ENCODE measurements around the gene PCDHA9. TPM values are rescaled to one million over a fixed set of nuclear protein-coding genes. Genes with fewer than 3 reads are reported as not detected.
"Not testable (repeated sequence)": the region's sequence is repeated elsewhere in the genome, so short reads cannot be mapped to it uniquely, and the experiment has no call there.

Gene PCDHA9
- polyA plus RNA-seq, 1 donor from 2014 or later = not detected

DNA sequence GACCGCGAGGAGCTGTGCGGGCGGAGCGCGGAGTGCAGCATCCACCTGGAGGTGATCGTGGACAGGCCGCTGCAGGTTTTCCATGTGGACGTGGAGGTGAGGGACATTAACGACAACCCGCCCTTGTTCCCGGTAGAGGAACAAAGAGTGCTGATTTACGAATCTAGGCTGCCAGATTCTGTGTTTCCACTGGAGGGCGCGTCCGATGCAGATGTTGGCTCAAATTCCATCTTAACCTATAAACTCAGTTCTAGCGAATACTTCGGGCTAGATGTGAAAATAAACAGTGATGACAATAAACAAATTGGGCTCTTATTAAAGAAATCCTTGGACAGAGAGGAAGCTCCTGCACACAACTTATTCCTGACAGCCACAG, 19.8 kb upstream of the PCDHA9 start:
- Mint-ChIP-seq H3K27ac (no peak overlapping the region), H3K9me3 (peaks cover 0 to 20% (median 10%) of the 10 kb centered on the region in 3 donors)

DNA sequence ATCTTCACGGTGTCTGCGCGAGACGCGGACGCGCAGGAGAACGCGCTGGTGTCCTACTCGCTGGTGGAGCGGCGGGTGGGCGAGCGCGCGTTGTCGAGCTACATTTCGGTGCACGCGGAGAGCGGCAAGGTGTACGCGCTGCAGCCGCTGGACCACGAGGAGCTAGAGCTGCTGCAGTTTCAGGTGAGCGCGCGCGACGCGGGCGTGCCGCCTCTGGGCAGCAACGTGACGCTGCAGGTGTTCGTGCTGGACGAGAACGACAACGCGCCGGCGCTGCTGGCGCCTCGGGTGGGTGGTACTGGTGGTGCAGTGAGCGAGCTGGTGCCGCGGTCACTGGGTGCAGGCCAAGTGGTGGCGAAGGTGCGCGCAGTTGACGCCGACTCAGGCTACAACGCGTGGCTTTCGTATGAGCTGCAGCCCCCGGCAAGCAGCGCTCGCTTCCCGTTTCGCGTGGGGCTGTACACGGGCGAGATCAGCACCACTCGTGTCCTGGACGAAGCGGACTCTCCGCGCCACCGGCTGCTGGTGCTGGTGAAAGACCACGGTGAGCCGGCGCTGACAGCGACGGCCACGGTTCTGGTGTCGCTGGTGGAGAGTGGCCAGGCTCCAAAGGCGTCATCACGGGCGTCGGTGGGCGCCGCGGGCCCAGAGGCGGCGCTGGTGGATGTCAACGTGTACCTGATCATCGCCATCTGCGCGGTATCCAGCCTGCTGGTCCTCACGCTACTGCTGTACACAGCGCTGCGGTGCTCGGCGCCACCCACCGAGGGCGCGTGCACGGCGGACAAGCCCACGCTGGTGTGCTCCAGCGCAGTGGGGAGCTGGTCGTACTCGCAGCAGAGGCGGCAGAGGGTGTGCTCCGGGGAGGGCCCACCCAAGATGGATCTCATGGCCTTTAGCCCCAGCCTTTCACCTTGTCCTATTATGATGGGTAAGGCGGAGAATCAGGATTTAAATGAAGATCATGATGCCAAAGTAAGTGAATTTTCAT, 18.4 kb upstream of the PCDHA9 start:
- Mint-ChIP-seq H3K9me3 (peaks cover 0 to 24% (median 10%) of the 10 kb centered on the region in 3 donors), H3K27me3 (peaks cover 18% of the 10 kb centered on the region)
- H3K27ac Mint-ChIP-seq, H3K4me3 Mint-ChIP-seq, H3K4me1 Mint-ChIP-seq, H3K36me3 Mint-ChIP-seq: not testable (repeated sequence)

More for the DNA sequence above, 19.8 kb upstream of the PCDHA9 start:
- Mint-ChIP-seq H3K36me3 (no peaks in the 10 kb centered on the region), H3K4me1 (no peaks in the 10 kb centered on the region), H3K27me3 (peaks cover 15% of the 10 kb centered on the region), H3K4me3 (no peak overlapping the region)

DNA sequence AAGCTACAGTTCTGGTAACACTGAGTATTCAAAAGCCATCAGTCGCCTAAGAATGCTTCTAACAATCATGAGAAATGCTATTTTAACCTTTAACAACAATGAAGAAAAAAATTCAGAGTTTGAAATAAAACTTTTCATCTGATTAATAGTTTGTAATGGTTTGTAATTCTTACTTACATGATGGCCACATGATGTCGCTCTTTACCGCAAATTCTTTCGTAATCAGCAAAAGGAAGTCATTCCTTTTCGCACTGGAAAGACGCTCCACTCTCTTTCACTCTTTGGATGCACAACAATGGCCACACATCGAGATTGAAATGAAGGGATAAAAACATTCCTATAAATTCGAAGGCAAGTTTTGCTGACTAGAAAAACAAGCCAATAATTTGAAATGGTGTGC, 14.2 kb upstream of the PCDHA9 start, which contains the start of gene PCDHA7:
Gene PCDHA7, plus strand, starts transcription at position 277 of the 400 bp plus-strand sequence. Its CDS starts 115 bp downstream, at position 392.
- Mint-ChIP-seq H3K27me3 (peaks cover 11% of the 10 kb centered on the region), H3K9me3 (peaks cover 0 to 9% (median 8%) of the 10 kb centered on the region in 3 donors), H3K4me3 (peak within 1 kb of the TSS in 1 of 4 donors; percentile 46), H3K27ac (peak within 1 kb of the TSS in 1 of 3 donors; percentile 32), H3K36me3 (no peaks in the 10 kb centered on the region), H3K4me1 (no peaks in the 10 kb centered on the region)

DNA sequence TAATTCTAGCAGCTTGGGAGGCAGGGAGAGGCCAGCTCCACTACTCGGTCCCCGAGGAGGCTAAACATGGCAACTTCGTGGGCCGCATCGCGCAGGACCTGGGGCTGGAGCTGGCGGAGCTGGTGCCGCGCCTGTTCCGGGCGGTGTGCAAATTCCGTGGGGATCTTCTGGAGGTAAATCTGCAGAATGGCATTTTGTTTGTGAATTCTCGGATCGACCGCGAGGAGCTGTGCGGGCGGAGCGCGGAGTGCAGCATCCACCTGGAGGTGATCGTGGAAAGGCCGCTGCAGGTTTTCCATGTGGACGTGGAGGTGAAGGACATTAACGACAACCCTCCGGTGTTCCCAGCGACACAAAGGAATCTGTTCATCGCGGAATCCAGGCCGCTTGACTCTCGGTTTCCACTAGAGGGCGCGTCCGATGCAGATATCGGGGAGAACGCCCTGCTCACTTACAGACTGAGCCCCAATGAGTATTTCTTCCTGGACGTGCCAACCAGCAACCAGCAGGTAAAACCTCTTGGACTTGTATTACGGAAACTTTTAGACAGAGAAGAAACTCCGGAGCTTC, 13.7 kb upstream of the PCDHA9 start:
- not testable (repeated sequence) for H3K9me3 Mint-ChIP-seq, H3K4me1 Mint-ChIP-seq, H3K36me3 Mint-ChIP-seq, H3K4me3 Mint-ChIP-seq
- H3K27me3 Mint-ChIP-seq = peaks cover 15% of the 10 kb centered on the region
- H3K27ac Mint-ChIP-seq = peak overlapping the region in 1 of 3 donors; percentile 32

DNA sequence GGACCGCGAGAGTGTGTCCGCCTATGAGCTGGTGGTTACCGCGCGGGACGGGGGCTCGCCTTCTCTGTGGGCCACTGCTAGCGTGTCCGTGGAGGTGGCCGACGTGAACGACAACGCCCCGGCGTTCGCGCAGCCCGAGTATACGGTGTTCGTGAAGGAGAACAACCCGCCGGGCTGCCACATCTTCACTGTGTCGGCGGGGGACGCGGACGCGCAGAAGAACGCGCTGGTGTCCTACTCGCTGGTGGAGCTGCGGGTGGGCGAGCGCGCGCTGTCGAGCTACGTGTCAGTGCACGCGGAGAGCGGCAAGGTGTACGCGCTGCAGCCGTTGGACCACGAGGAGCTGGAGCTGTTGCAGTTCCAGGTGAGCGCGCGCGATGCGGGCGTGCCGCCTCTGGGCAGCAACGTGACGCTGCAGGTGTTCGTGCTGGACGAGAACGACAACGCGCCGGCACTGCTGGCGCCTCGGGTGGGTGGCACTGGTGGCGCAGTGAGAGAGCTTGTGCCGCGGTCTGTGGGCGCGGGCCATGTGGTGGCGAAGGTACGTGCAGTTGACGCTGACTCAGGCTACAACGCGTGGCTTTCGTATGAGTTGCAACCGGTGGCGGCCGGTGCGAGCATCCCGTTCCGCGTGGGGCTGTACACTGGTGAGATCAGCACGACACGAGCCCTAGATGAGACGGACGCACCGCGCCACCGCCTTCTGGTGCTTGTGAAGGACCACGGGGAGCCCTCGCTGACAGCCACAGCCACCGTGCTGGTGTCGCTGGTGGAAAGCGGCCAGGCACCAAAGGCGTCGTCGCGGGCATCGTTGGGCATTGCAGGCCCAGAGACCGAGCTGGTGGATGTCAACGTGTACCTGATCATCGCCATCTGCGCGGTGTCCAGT, 12.3 kb upstream of the PCDHA9 start:
- H3K4me1 Mint-ChIP-seq = no peaks in the 10 kb centered on the region
- H3K9me3 Mint-ChIP-seq = peaks cover 0 to 14% (median 8%) of the 10 kb centered on the region in 3 donors
- peaks cover 19% of the 10 kb centered on the region for H3K27me3 Mint-ChIP-seq
- no peak overlapping the region for H3K27ac Mint-ChIP-seq
- H3K4me3 Mint-ChIP-seq = no peak overlapping the region
- no peaks in the 10 kb centered on the region for H3K36me3 Mint-ChIP-seq

DNA sequence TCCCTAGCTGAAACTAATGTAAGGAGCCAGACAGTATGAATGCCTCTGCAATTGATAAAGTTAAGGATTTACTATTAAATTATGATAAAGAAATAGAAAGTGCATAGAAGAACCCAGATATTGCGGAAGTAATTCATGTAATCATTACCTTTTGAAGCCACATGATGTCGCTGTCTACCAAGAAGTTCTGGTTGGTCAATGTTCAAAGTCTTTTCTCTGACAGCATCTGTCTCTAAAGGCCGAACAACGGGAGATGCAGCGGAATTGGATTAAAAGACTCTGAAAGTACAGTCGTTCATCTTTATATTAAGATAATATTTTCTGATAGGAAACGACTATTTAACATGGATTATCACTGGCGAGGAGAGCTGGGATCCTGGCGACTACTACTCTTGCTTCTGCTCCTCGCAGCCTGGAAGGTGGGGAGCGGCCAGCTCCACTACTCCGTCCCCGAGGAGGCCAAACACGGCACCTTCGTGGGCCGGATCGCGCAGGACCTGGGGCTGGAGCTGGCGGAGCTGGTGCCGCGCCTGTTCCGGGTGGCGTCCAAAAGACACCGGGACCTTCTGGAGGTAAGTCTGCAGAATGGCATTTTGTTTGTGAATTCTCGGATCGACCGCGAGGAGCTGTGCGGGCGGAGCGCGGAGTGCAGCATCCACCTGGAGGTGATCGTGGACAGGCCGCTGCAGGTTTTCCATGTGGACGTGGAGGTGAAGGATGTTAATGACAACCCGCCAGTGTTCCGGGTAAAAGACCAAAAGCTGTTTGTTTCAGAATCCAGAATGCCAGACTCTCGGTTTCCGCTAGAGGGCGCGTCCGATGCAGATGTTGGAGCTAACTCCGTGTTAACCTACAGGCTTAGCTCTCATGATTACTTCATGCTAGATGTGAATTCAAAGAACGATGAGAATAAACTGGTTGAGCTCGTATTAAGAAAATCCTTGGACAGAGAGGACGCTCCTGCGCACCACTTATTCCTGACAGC, 6.9 kb upstream of the PCDHA9 start, which contains the start of gene PCDHA8:
Gene PCDHA8, plus strand, starts transcription at position 210 of the 985 bp plus-strand sequence. Its CDS starts 135 bp downstream, at position 345.
- H3K9me3 Mint-ChIP-seq = peaks cover 4 to 11% (median 7%) of the 10 kb centered on the region in 3 donors
- H3K4me3 Mint-ChIP-seq = peak within 1 kb of the TSS in 1 of 4 donors; percentile 28
- H3K27me3 Mint-ChIP-seq = peaks cover 13% of the 10 kb centered on the region
- H3K36me3 Mint-ChIP-seq = no peaks in the 10 kb centered on the region
- H3K27ac Mint-ChIP-seq = peak within 1 kb of the TSS in 1 of 3 donors; percentile 53
- H3K4me1 Mint-ChIP-seq = peaks cover 0 to 1% (median 0%) of the 10 kb centered on the region in 3 donors

DNA sequence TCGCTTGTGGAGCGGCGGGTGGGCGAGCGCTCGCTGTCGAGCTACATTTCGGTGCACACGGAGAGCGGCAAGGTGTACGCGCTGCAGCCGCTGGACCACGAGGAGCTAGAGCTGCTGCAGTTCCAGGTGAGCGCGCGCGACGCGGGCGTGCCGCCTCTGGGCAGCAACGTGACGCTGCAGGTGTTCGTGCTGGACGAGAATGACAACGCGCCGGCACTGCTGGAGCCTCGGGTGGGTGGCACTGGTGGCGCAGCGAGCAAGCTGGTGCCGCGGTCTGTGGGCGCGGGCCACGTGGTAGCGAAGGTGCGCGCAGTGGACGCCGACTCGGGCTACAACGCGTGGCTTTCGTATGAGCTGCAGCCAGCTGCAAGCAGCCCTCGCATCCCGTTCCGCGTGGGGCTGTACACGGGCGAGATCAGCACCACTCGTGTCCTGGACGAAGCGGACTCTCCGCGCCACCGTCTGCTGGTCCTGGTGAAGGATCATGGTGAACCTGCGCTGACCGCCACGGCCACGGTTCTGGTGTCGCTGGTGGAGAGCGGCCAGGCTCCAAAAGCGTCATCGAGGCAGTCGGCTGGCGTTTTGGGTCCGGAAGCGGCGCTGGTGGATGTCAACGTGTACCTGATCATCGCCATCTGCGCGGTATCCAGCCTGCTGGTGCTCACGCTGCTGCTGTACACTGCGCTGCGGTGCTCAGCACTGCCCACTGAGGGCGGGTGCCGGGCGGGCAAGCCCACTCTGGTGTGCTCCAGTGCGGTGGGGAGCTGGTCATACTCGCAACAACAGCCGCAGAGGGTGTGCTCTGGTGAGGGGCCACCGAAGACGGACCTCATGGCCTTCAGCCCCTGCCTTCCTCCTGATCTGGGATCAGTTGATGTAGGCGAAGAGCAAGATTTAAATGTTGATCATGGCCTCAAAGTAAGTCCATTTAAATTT, 5.1 kb upstream of the PCDHA9 start:
- peaks cover 0 to 1% (median 0%) of the 10 kb centered on the region in 3 donors for H3K4me1 Mint-ChIP-seq
- peaks cover 10% of the 10 kb centered on the region for H3K27me3 Mint-ChIP-seq
- no peak overlapping the region for H3K4me3 Mint-ChIP-seq
- no peak overlapping the region for H3K27ac Mint-ChIP-seq
- peaks cover 4 to 11% (median 5%) of the 10 kb centered on the region in 3 donors for H3K9me3 Mint-ChIP-seq
- H3K36me3 Mint-ChIP-seq = no peaks in the 10 kb centered on the region

DNA sequence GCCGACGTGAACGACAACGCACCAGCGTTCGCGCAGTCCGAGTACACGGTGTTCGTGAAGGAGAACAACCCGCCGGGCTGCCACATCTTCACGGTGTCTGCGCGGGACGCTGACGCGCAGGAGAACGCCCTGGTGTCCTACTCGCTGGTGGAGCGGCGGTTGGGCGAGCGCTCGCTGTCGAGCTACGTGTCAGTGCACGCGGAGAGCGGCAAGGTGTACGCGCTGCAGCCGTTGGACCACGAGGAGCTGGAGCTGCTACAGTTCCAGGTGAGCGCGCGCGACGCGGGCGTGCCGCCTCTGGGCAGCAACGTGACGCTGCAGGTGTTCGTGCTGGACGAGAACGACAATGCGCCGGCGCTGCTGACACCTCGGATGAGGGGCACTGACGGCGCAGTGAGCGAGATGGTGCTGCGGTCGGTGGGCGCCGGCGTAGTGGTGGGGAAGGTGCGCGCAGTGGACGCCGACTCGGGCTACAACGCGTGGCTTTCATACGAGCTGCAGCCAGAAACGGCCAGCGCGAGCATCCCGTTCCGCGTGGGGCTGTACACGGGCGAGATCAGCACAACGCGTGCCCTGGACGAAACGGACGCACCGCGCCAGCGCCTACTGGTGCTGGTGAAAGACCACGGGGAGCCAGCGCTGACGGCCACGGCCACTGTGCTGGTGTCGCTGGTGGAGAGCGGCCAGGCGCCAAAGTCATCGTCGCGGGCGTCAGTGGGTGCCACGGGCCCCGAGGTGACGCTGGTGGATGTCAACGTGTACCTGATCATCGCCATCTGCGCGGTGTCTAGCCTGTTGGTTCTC, 1.9 kb downstream of the PCDHA9 start:
- H3K27me3 Mint-ChIP-seq, H3K9me3 Mint-ChIP-seq, H3K36me3 Mint-ChIP-seq, H3K4me1 Mint-ChIP-seq, H3K4me3 Mint-ChIP-seq, H3K27ac Mint-ChIP-seq: not testable (repeated sequence)

DNA sequence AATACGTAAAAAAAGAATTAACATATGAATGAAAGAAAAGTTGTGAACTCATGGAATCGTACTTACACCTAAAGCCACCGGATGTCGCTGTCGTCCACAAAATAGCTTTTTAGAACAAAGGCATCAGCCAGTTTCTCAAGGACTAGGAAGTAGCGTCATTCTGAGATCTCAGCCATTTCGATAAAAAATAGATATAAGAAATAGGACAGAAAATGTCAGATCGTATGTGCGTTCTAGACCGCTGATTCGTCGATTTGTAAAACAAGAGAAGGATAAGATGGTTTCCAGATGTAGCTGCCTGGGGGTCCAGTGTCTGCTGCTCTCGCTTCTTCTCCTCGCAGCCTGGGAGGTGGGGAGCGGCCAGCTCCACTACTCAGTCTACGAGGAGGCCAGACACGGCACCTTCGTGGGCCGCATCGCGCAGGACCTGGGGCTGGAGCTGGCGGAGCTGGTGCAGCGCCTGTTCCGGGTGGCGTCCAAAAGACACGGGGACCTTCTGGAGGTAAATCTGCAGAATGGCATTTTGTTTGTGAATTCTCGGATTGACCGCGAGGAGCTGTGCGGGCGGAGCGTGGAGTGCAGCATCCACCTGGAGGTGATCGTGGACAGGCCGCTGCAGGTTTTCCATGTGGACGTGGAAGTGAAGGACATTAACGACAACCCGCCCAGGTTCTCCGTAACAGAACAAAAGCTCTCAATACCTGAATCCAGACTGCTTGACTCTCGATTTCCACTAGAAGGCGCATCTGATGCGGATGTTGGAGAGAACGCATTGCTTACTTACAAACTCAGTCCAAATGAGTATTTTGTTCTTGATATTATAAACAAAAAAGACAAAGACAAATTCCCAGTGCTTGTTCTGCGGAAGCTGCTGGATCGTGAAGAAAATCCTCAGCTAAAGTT, 7.8 kb downstream of the PCDHA9 start, which contains the start of gene PCDHA10:
Gene PCDHA10, plus strand, starts transcription at position 126 of the 903 bp plus-strand sequence. Its CDS starts 152 bp downstream, at position 278.
- no peaks in the 10 kb centered on the region for H3K27me3 Mint-ChIP-seq
- no peak within 1 kb of the TSS for H3K27ac Mint-ChIP-seq
- H3K36me3 Mint-ChIP-seq = no peaks in the 10 kb centered on the region
- no peak within 1 kb of the TSS for H3K4me3 Mint-ChIP-seq
- H3K4me1 Mint-ChIP-seq = no peaks in the 10 kb centered on the region
- peaks cover 3% of the 10 kb centered on the region in 3 donors for H3K9me3 Mint-ChIP-seq

DNA sequence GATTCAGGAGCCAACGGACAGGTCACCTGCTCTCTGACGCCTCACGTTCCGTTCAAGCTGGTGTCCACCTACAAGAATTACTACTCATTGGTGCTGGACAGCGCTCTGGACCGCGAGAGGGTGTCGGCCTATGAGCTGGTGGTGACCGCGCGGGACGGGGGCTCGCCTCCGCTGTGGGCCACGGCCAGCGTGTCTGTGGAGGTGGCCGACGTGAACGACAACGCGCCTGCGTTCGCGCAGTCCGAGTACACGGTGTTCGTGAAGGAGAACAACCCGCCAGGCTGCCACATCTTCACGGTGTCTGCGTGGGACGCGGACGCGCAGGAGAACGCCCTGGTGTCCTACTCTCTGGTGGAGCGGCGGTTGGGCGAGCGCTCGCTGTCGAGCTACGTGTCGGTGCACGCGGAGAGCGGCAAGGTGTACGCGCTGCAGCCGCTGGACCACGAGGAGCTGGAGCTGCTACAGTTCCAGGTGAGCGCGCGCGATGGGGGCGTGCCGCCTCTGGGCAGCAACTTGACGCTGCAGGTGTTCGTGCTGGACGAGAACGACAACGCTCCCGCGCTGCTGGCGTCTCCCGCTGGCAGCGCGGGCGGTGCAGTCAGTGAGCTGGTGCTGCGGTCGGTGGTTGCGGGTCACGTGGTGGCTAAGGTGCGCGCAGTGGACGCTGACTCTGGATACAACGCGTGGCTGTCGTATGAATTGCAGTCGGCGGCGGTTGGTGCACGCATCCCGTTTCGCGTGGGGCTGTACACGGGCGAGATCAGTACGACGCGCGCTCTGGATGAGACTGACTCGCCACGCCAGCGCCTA, 9.2 kb downstream of the PCDHA9 start:
- no peaks in the 10 kb centered on the region for H3K27me3 Mint-ChIP-seq
- H3K36me3 Mint-ChIP-seq = no peaks in the 10 kb centered on the region
- no peak overlapping the region for H3K4me3 Mint-ChIP-seq
- no peaks in the 10 kb centered on the region for H3K4me1 Mint-ChIP-seq
- H3K27ac Mint-ChIP-seq = no peak overlapping the region
- H3K9me3 Mint-ChIP-seq = peaks cover 3 to 8% (median 6%) of the 10 kb centered on the region in 3 donors

DNA sequence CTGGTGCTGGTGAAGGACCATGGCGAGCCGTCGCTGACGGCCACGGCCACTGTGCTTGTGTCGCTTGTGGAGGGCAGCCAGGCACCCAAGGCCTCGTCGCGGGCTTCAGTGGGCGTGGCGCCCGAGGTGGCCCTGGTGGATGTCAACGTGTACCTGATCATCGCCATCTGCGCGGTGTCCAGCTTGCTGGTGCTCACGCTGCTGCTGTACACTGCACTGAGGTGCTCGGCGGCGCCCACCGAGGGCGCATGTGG, 9.7 kb downstream of the PCDHA9 start:
- no peaks in the 10 kb centered on the region for H3K36me3 Mint-ChIP-seq
- H3K27ac Mint-ChIP-seq = no peak overlapping the region
- H3K9me3 Mint-ChIP-seq = peaks cover 3 to 8% (median 6%) of the 10 kb centered on the region in 3 donors
- H3K4me1 Mint-ChIP-seq = no peaks in the 10 kb centered on the region
- H3K27me3 Mint-ChIP-seq = no peaks in the 10 kb centered on the region
- H3K4me3 Mint-ChIP-seq = no peak overlapping the region

All from IgD-negative memory B cell (primary cell).